DND-41 (cell line): ENCODE measurements around the gene DSCAM.

Experiments
- EZH2 ChIP-seq: IDR thresholded peaks from 3 replicates; pipeline ENCODE4 v1.6.1; 2012; ENCODE audit warnings: borderline replicate concordance, low read depth, mild to moderate bottlenecking, moderate library complexity, low read length, inconsistent platforms; ENCODE audit not compliant: severe bottlenecking
- TF ChIP-seq, protein P1 (sequence below): IDR thresholded peaks from 2 replicates; pipeline ENCODE4 v1.5.1; 2012; ENCODE audit warnings: borderline replicate concordance, low read length, moderate library complexity, mild to moderate bottlenecking; ENCODE audit not compliant: poor library complexity, severe bottlenecking; ENCODE audit errors: extremely low read depth

DNA sequence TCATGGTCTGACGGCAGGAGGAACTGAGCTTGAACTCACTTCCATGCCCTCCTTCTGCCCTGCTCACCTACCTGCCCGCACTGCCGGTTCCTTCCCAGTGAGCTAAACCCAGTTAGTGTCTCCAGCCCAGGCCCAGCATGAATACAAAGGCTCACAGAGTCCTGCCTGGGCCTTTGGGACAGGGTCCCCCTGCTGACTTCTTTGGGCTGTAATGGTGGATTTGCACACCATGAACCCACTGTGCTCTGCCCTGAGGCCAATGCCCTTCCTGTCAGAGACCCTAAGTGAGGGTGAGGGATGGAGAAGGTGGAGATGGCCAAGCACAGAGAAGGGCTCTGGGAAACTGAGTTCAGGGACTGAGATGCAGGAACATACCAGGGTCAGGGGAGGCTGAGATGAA, 826.3 kb downstream of the DSCAM start:
- TF ChIP-seq, protein P1, sequence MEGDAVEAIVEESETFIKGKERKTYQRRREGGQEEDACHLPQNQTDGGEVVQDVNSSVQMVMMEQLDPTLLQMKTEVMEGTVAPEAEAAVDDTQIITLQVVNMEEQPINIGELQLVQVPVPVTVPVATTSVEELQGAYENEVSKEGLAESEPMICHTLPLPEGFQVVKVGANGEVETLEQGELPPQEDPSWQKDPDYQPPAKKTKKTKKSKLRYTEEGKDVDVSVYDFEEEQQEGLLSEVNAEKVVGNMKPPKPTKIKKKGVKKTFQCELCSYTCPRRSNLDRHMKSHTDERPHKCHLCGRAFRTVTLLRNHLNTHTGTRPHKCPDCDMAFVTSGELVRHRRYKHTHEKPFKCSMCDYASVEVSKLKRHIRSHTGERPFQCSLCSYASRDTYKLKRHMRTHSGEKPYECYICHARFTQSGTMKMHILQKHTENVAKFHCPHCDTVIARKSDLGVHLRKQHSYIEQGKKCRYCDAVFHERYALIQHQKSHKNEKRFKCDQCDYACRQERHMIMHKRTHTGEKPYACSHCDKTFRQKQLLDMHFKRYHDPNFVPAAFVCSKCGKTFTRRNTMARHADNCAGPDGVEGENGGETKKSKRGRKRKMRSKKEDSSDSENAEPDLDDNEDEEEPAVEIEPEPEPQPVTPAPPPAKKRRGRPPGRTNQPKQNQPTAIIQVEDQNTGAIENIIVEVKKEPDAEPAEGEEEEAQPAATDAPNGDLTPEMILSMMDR = no peak
- no peak for TF ChIP-seq EZH2
